Measurements from ENCODE around the gene AGAP3. TPM values are rescaled to one million over a fixed set of nuclear protein-coding genes. Genes with fewer than 3 reads are reported as not detected.

AGAP3 gene
- total RNA-seq, 2 donors from 2014 or later, result 45.0 to 58.6 TPM

DNA sequence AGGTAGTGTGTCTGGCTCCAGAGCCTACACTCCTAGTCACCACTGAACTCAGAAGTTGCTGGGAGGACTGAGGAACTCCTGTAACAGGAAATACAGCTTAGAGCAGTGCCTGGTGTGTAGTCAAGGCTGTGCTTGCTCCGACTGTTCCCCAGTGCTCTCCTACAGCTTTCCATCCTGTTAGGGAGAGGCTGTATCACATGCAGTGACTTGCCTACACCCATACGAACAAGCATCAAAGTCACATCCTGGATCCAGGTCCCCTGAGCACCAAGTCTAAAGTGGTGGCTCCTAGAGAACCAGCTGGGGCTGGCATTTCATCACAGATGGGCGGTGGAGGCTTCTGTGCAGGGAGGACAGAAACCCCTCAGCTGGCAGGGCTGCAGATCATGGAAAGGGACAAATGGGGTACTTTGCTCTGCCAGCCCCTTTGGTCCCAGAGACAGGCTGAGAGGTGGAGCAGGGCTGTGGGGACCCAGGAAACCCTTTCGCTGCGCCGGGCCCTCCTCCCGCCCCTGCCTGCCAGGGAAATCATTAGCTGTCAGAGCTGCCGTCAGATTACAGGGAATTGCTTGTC is 93.1 kb downstream of the AGAP3 start:
- no peaks in the 10 kb centered on the region for H3K9me3 Mint-ChIP-seq
- H3K27me3 Mint-ChIP-seq, result peaks cover 3% of the 10 kb centered on the region
- H3K36me3 Mint-ChIP-seq (ENCODE audit: low read depth), result no peaks in the 10 kb centered on the region
- H3K4me3 Mint-ChIP-seq, result no peak overlapping the region
- no peak overlapping the region for H3K27ac Mint-ChIP-seq
- no peak for ATAC-seq (replicated peaks)
- no peaks in the 10 kb centered on the region for H3K4me1 Mint-ChIP-seq

DNA sequence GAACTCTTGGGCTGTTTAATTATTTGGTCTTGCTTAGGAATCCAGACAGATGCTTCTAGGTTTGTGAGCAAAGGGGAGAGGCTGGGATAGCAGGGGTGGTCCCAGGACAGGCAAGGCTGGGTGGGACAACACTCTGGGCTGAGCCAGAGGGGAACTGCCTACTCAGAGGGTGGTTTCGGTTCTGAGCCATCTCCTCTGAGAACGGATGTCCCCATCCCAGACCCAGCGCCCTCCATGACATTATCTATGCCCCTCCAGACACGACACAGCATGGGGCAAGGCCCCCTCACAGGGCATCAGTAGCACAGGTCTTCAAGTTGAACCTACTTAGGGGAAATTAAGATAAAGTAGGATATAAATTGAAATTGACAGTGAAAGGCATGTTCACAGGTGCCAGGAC is 93.7 kb downstream of the AGAP3 start:
- no peaks in the 10 kb centered on the region for H3K9me3 Mint-ChIP-seq
- no peaks in the 10 kb centered on the region for H3K4me1 Mint-ChIP-seq
- no peak overlapping the region for H3K4me3 Mint-ChIP-seq
- no peak for ATAC-seq (replicated peaks)
- peaks cover 3% of the 10 kb centered on the region for H3K27me3 Mint-ChIP-seq
- H3K27ac Mint-ChIP-seq, result no peak overlapping the region
- no peaks in the 10 kb centered on the region for H3K36me3 Mint-ChIP-seq (ENCODE audit: low read depth)

DNA sequence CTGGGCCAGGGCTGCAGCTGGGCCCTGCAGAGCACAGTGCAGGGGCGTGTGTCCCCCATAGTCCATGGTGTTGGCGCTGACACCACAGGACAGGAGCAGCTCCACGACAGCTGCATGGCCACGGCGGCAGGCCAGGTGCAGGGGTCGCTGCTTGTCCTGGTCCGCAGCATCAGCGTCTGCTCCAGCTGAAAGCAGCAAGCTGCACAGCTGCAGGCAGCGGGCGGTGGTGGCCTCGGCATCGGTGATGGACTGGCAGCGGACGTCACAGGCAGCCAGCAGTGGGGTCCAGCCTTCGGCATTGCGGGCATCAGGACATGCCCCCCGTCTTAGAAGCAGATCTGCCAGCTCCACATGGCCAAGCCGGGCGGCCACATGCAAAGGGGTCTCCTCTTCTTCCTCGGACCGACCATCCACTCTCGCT is 94.7 kb downstream of the AGAP3 start:
- Mint-ChIP-seq H3K27ac (no peak overlapping the region), H3K27me3 (peaks cover 3% of the 10 kb centered on the region)

DNA sequence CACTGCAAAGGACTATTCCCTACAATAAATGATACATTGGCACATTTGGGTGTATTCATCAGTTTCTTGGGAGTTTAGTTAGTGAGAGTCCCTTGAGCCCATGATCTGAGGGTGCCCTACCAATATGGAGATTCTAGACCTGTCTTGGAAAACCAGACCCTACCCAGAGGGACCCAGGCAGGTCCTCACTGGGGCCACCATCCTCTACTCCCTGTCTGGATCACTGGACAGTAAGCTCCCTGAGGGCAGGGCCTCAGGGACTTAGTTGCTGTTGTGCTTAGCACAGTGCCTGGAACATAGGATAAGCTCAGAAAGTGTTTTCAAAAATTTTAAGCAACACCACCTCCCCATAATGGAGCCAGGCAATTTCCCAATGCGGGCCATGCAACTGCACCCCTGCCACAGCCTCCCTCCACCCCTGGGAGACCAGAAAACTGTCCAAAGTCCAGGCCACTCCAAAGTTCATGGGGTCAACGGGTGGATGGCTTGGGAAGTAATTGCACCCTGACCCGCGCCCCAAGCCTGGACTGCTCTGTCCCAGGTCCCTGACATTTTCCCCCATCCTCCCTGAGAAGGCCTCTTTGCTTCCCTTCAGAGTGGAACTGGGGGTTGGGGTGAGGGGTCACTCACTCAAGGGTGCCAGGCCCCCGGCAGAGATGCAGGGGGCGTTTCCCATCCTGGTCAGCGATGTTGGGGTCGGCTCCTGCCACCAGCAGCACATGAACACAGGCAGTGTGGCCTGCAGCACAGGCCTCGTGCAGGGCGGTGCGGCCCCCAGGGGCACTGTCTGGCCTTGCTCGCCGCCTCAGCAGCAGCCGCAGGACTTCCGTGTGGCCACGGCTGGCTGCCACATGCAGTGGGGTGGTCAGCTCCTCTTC is 99.7 kb downstream of the AGAP3 start:
- H3K27ac Mint-ChIP-seq, result no peak overlapping the region
- no peaks in the 10 kb centered on the region for H3K27me3 Mint-ChIP-seq
- no peaks in the 10 kb centered on the region for H3K4me1 Mint-ChIP-seq
- no peak for ATAC-seq (replicated peaks)
- no peaks in the 10 kb centered on the region for H3K9me3 Mint-ChIP-seq
- H3K36me3 Mint-ChIP-seq (ENCODE audit: low read depth), result no peaks in the 10 kb centered on the region
- H3K4me3 Mint-ChIP-seq, result no peak overlapping the region

More for the DNA sequence above, 94.7 kb downstream of the AGAP3 start:
- Mint-ChIP-seq H3K9me3 (no peaks in the 10 kb centered on the region), H3K4me3 (no peak overlapping the region), H3K36me3 (ENCODE audit: low read depth) (no peaks in the 10 kb centered on the region), H3K4me1 (no peaks in the 10 kb centered on the region)
- no peak for ATAC-seq (replicated peaks)

DNA sequence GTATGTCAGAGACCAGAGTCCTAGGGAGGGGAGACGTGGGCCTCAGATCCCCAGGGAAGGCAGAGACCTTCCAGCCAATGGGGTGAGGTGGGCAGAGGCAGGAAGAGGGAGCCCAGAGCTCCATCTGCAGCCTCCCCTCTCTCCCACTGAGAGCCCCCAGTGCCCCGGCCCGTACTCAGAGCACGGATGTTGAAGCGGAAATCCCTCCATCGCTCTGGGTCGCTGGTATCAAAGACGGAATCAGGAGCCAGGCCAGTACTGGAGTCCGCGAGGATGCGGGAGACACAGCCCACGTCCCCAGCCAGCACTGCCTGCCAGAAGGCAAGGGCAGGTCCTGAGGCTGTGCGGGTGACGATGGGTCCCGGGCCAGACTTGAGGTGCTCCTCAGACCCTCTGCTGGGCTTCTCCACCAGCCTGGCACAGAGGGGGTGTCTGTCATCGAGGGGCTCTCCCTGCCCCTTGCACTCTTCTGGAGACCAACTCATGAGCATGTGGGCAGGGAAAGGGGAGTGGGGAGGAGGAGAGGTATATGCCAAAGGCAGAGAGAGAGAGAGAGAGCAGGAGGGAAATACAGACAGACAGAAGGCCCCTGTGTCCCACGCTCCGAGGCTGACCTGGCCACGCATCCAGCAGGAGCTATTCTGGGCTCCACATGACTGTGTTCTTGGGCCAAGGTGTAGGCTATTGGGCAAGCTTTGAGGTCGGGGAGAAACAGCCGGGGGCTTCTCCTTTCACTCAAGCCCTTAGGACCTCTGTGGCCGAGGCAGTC is 100.5 kb downstream of the AGAP3 start, which contains the start of gene ASB10:
ASB10 (minus strand) TSS at position 611 of the 769 bp plus-strand sequence; CDS start at position 491, 120 bp downstream.
- H3K9me3 Mint-ChIP-seq, result no peaks in the 10 kb centered on the region
- H3K27me3 Mint-ChIP-seq, result no peaks in the 10 kb centered on the region
- H3K4me1 Mint-ChIP-seq, result no peaks in the 10 kb centered on the region
- no peak within 1 kb of the TSS for H3K27ac Mint-ChIP-seq
- H3K36me3 Mint-ChIP-seq (ENCODE audit: low read depth), result no peaks in the 10 kb centered on the region
- ATAC-seq (replicated peaks), result no peak
- H3K4me3 Mint-ChIP-seq, result no peak within 1 kb of the TSS

DNA sequence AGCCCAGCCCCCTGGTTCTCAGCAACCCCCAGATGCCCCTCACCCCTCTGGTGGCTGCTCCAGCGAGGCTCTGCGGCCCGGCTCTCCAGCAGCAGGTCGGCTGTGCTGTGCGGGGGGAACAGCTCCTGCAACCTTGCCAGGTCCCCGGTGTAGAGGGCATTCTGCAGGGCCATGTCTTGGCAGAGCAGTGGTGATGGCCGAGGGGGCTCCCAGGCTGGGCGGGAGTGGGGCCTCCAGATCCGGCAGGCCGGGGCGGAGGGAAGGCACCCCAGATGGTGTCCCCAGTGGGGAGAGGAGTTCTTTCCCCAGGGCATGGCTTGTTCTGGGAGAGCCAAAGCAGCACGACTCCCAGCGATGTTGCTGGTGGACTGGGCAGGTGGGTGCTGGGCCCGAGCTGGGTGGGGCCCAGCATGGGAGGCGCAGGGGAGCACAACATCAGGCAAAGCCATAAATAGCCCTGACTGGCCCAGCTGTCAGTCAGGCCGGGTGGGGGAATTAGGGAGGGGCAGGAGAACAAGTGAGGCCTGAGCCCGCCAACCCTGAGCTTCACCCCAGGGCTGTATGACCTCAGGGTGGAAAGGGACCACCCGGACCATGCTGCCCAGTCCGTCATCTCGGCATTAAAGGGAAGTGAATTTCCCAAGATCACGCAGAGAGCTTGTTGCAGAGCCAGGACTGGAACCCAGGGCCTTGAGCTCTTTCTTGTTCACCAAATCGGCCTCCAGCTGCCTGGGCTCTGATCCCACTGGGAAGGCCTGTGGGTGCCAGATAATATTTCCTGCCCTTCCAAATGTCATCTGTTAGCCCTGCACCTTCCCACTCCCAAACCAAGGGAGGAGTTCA is 101.4 kb downstream of the AGAP3 start:
- H3K36me3 Mint-ChIP-seq (ENCODE audit: low read depth), result no peaks in the 10 kb centered on the region
- H3K27ac Mint-ChIP-seq, result no peak overlapping the region
- no peaks in the 10 kb centered on the region for H3K27me3 Mint-ChIP-seq
- H3K9me3 Mint-ChIP-seq, result no peaks in the 10 kb centered on the region
- no peak for ATAC-seq (replicated peaks)
- no peaks in the 10 kb centered on the region for H3K4me1 Mint-ChIP-seq
- H3K4me3 Mint-ChIP-seq, result no peak overlapping the region

DNA sequence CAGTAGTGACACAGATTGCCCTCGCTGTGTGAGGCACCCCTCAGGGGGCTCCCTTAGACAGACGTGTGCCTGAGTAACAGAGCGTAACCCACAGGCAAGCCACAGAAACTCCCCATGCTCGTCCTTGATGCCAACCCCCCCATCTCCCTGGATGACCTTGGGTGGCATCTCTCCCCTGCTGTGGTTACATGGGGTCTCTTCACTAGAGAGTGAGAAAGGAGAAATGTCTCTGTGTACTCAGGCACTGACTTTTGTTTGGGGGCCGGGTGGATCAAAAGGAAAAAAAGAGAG is 101.9 kb downstream of the AGAP3 start:
- Mint-ChIP-seq H3K27ac (no peak overlapping the region), H3K9me3 (no peaks in the 10 kb centered on the region), H3K27me3 (no peaks in the 10 kb centered on the region), H3K36me3 (ENCODE audit: low read depth) (no peaks in the 10 kb centered on the region), H3K4me3 (no peak overlapping the region), H3K4me1 (no peaks in the 10 kb centered on the region)
- ATAC-seq (replicated peaks), result no peak

DNA sequence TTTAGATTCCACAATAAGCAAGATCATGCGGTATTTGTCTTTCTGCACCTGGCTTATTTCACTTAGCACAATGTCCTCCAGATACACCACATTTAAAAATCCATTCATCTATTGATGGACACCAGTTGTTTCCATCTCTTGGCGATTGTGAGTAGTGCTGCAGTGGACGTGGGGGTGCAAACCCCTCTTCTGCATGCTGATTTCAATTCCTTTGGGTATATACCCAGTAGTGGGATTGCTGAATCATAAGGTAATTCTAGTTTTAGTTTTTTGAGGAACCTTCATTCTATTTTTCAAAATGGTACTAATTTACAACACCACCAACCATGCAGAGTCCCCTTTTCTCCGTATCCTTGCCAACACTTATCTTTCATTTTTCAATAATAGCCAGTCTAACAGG is 102.8 kb downstream of the AGAP3 start:
- no peaks in the 10 kb centered on the region for H3K9me3 Mint-ChIP-seq

DNA sequence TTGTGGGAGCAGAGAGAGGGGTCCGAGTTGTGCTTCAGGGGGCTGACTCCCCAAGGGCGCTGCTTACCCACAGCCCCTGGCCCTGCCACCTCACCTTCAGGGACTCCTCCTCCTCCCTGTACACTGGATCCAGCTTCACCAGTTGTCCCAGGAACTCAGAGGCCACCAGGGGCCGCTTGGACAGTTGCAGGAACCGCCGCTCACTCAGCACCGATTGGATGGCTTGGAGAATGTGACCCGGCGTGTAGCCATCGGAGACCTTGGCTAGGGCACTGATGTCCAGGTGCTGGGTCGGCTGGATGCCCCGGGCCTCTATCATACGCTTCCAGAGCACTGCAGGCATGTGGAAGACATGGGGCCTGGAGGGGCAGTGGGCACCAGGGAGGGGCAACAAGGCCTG is 105.3 kb downstream of the AGAP3 start:
- no peak overlapping the region for H3K4me3 Mint-ChIP-seq
- H3K9me3 Mint-ChIP-seq, result no peaks in the 10 kb centered on the region
- ATAC-seq (replicated peaks), result no peak
- H3K27me3 Mint-ChIP-seq, result no peaks in the 10 kb centered on the region
- peaks cover 9% of the 10 kb centered on the region for H3K4me1 Mint-ChIP-seq
- no peaks in the 10 kb centered on the region for H3K36me3 Mint-ChIP-seq (ENCODE audit: low read depth)
- H3K27ac Mint-ChIP-seq, result no peak overlapping the region

More for the DNA sequence above, 102.8 kb downstream of the AGAP3 start:
- Mint-ChIP-seq H3K27me3 (no peaks in the 10 kb centered on the region), H3K36me3 (ENCODE audit: low read depth) (no peaks in the 10 kb centered on the region), H3K27ac (no peak overlapping the region), H3K4me1 (no peaks in the 10 kb centered on the region), H3K4me3 (no peak overlapping the region)
- no peak for ATAC-seq (replicated peaks)

DNA sequence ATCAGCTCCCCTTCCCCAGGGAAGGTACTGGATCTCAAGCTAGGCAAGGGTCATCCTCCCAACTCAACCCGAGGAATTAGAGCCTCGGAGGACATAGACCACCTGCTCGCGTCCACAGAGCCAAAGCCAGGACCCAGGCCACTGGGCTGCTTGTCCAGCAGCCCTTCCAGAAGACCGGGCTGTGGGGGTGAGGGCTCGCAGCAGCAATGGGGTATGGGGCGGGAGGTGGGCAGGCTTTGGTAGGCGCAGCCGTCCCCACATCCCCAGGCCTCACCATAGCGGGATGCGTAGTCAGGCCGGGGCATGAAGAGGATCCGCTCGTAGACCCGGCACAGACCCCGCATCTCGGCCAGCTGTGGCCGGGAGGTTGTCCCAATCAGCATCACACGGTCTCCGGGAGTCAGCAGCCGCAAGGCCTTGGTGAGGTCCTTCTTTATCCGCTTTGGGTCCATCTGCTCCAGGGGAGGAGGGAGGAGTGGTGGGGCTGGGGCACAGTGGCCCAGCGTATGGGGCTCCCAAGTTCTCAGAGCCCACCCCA is 105.8 kb downstream of the AGAP3 start:
- peaks cover 9% of the 10 kb centered on the region for H3K4me1 Mint-ChIP-seq
- no peaks in the 10 kb centered on the region for H3K9me3 Mint-ChIP-seq
- no peak overlapping the region for H3K27ac Mint-ChIP-seq
- no peaks in the 10 kb centered on the region for H3K27me3 Mint-ChIP-seq
- ATAC-seq (replicated peaks), result no peak
- no peak overlapping the region for H3K4me3 Mint-ChIP-seq
- no peaks in the 10 kb centered on the region for H3K36me3 Mint-ChIP-seq (ENCODE audit: low read depth)

DNA sequence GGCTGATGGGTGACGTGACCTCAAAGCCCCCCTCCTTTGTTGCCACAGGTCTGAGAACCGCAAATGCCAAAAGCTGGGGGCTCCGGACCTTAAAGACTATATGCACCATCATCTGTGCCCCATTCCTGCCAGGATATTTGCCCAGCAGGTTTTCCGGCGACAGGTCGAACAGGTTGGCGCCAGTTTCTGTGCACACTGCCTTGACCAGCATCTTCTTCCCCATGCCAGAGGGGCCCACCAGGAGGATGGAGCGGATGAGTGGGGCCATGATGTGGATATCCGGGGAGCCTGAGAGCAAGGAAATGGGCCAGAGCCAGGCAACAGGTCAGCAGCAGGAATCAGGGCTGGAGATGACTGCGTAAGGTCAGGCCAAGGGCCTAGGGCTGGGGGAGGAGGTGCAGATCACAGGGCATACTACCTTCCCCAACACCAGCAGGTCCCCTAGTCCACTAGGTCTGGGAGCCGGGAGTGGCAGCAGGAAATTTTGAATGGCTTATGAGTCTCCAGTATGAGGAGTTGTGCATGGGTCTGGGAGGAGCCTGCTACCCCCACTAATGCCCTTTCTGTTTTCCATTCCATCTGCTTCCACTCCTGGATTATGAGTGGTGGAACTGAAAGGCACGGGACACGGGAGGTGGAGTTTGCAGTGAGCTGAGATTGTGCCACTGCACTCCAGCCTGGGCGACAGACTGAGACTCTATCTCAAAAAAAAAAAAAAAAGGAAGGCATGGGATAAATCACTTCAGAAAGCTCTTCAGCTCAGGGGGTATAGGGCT is 107.1 kb downstream of the AGAP3 start:
- Mint-ChIP-seq H3K4me1 (peaks cover 9% of the 10 kb centered on the region), H3K4me3 (no peak overlapping the region), H3K27me3 (no peaks in the 10 kb centered on the region), H3K36me3 (ENCODE audit: low read depth) (no peaks in the 10 kb centered on the region), H3K9me3 (no peaks in the 10 kb centered on the region), H3K27ac (no peak overlapping the region)
- no peak for ATAC-seq (replicated peaks)
